Neural cell (in vitro differentiated cells): ENCODE results near the gene COL25A1.

Experiments
- EZH2 ChIP-seq: fragments of 200-600, 300-800 bp; shearing (Covaris generic), sonication (generic); IDR thresholded peaks from 2 replicates; pipeline ENCODE4 v1.6.1; 2014; ENCODE audit warnings: antibody characterized with exemption, low read length, borderline replicate concordance, mild to moderate bottlenecking; ENCODE audit not compliant: insufficient read depth, poor library complexity, severe bottlenecking
- POLR2AphosphoS5 ChIP-seq: IDR thresholded peaks from 2 replicates; pipeline ENCODE4 v1.6.1; 2012
- TAF1 ChIP-seq: IDR thresholded peaks from 2 replicates; pipeline ENCODE4 v1.6.1; 2012; ENCODE audit warnings: low read depth
- TF ChIP-seq, protein P1 (sequence below): IDR thresholded peaks from 2 replicates; pipeline ENCODE4 v1.6.1; 2012; ENCODE audit warnings: borderline replicate concordance
- TF ChIP-seq, protein P2 (sequence below): fragments of 450-650 bp; IDR thresholded peaks from 2 replicates; pipeline ENCODE4 v1.5.1; 2014; ENCODE audit warnings: antibody characterized with exemption, mild to moderate bottlenecking, moderate library complexity; ENCODE audit not compliant: poor library complexity, severe bottlenecking

DNA sequence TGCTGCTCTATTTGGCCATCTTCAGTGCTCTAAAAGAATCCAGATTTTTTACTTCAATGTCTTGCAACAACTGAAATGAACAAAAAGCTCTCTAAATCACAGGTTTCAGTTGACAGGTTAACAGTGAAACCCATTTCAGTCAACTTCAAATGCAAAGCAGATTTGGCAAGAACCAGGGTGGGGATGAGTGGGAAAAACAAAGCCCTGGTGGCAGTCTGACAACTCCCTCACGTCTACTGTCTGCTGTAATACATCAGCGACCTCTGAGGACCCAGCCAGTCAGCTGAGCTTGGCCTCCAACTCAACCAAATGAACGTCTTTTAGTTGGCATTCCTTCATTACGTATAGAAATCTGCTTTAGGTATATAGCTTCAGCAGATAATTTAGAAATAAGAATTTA, 95.8 kb downstream of the COL25A1 start:
- TF ChIP-seq POLR2AphosphoS5 = no peak
- TF ChIP-seq TAF1 = no peak
- TF ChIP-seq, protein P1, sequence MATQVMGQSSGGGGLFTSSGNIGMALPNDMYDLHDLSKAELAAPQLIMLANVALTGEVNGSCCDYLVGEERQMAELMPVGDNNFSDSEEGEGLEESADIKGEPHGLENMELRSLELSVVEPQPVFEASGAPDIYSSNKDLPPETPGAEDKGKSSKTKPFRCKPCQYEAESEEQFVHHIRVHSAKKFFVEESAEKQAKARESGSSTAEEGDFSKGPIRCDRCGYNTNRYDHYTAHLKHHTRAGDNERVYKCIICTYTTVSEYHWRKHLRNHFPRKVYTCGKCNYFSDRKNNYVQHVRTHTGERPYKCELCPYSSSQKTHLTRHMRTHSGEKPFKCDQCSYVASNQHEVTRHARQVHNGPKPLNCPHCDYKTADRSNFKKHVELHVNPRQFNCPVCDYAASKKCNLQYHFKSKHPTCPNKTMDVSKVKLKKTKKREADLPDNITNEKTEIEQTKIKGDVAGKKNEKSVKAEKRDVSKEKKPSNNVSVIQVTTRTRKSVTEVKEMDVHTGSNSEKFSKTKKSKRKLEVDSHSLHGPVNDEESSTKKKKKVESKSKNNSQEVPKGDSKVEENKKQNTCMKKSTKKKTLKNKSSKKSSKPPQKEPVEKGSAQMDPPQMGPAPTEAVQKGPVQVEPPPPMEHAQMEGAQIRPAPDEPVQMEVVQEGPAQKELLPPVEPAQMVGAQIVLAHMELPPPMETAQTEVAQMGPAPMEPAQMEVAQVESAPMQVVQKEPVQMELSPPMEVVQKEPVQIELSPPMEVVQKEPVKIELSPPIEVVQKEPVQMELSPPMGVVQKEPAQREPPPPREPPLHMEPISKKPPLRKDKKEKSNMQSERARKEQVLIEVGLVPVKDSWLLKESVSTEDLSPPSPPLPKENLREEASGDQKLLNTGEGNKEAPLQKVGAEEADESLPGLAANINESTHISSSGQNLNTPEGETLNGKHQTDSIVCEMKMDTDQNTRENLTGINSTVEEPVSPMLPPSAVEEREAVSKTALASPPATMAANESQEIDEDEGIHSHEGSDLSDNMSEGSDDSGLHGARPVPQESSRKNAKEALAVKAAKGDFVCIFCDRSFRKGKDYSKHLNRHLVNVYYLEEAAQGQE = no peak
- TF ChIP-seq, protein P2, sequence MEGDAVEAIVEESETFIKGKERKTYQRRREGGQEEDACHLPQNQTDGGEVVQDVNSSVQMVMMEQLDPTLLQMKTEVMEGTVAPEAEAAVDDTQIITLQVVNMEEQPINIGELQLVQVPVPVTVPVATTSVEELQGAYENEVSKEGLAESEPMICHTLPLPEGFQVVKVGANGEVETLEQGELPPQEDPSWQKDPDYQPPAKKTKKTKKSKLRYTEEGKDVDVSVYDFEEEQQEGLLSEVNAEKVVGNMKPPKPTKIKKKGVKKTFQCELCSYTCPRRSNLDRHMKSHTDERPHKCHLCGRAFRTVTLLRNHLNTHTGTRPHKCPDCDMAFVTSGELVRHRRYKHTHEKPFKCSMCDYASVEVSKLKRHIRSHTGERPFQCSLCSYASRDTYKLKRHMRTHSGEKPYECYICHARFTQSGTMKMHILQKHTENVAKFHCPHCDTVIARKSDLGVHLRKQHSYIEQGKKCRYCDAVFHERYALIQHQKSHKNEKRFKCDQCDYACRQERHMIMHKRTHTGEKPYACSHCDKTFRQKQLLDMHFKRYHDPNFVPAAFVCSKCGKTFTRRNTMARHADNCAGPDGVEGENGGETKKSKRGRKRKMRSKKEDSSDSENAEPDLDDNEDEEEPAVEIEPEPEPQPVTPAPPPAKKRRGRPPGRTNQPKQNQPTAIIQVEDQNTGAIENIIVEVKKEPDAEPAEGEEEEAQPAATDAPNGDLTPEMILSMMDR = no peak
- TF ChIP-seq EZH2 = no peak
